Mucosa of descending colon (tissue), 3 donors: ENCODE results near the gene SUPT16H. TPM values are rescaled to one million over a fixed set of nuclear protein-coding genes. Genes with fewer than 3 reads are reported as not detected.
"Not testable (repeated sequence)": the region's sequence is repeated elsewhere in the genome, so short reads cannot be mapped to it uniquely, and the experiment has no call there.

Experiments used
- ATAC-seq: fragments of 200-7000 bp; cut with Tn5 transposase; one replicate; pipeline ENCODE4 v1.9.1; 2020; ENCODE audit warnings: mild to moderate bottlenecking, moderate library complexity
- DNase-seq, 3 donors: peaks; one replicate each; pipeline ENCODE4 v3.0.0-alpha.2; 2020
- H3K36me3 ChIP-seq: fragments of 200-600 bp; one replicate; pipeline ENCODE4 v1.8.0; 2021; ENCODE audit warnings: low read depth, mild to moderate bottlenecking
- H3K4me1 ChIP-seq: fragments of 200-600 bp; one replicate; pipeline ENCODE4 v1.8.0; 2021; ENCODE audit warnings: low read depth, mild to moderate bottlenecking
- H3K4me3 ChIP-seq: fragments of 200-600 bp; one replicate; pipeline ENCODE4 v1.8.0; 2021; ENCODE audit warnings: mild to moderate bottlenecking
- H3K9me3 ChIP-seq: fragments of 200-600 bp; one replicate; pipeline ENCODE4 v1.8.0; 2021; ENCODE audit warnings: mild to moderate bottlenecking
- intact Hi-C, 2 donors: fragments of 100-400 bp; cut with DNase I in 1 of 2; cut with micrococcal nuclease in 1 of 2; formaldehyde crosslinking; loops; one replicate each; pipeline versions ENCODE4 v1.11.0 to v1.11.1; 2022; cut with DNase I, micrococcal nuclease
- total RNA-seq, 3 donors: library from RNA; stranded (reverse); fragmentation: NEBNext Ultra II Directional in 2 of 3; extraction: Animal tissue kit (Norgen Biotek cat#: 25700) in 2 of 3; gene quantifications; one replicate each; pipeline versions ENCODE4 v1.2.1 to v1.2.4, GENCODE V29; 2021 to 2023
- TF ChIP-seq, protein P1 (sequence below): fragments of 200-600 bp; IDR thresholded peaks from one replicate; pipeline ENCODE4 v1.8.0; 2022; ENCODE audit warnings: antibody characterized with exemption, mild to moderate bottlenecking
- donor health status: DM: no; HTN: no; CAD: no; lungs with moderate emphysema.
- donor health status: DM: no; HTN: no; CAD: no.
- donor health status: DM: no; HTN: yes; CAD: no.

SUPT16H gene
- total RNA-seq, 3 donors from 2014 or later, result 36.5 to 63.3 (median 48.1) TPM

- H3K4me3 ChIP-seq, result no peak overlapping the region
- peaks cover 14% of the 10 kb centered on the region for H3K4me1 ChIP-seq
- no peaks in the 10 kb centered on the region for H3K9me3 ChIP-seq
- TF ChIP-seq, protein P1, sequence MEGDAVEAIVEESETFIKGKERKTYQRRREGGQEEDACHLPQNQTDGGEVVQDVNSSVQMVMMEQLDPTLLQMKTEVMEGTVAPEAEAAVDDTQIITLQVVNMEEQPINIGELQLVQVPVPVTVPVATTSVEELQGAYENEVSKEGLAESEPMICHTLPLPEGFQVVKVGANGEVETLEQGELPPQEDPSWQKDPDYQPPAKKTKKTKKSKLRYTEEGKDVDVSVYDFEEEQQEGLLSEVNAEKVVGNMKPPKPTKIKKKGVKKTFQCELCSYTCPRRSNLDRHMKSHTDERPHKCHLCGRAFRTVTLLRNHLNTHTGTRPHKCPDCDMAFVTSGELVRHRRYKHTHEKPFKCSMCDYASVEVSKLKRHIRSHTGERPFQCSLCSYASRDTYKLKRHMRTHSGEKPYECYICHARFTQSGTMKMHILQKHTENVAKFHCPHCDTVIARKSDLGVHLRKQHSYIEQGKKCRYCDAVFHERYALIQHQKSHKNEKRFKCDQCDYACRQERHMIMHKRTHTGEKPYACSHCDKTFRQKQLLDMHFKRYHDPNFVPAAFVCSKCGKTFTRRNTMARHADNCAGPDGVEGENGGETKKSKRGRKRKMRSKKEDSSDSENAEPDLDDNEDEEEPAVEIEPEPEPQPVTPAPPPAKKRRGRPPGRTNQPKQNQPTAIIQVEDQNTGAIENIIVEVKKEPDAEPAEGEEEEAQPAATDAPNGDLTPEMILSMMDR, result no peak
- H3K36me3 ChIP-seq, result no peaks in the 10 kb centered on the region
- DNase-seq, result no peak
- intact Hi-C loops, result no loop called here
- ATAC-seq, result no peak
Observed at GRCh38 chr14:21382095-21382494, 1.7 kb downstream of the SUPT16H start.

GRCh38 chr14:21379338-21379737 lies 4.5 kb downstream of the SUPT16H start:
- Histone ChIP-seq H3K9me3 (no peaks in the 10 kb centered on the region), H3K4me3 (no peak overlapping the region), H3K4me1 (peaks cover 14% of the 10 kb centered on the region), H3K36me3 (no peaks in the 10 kb centered on the region)
- TF ChIP-seq, protein P1, result no peak
- no peak for DNase-seq
- no peak for ATAC-seq
- intact Hi-C loops, result no loop called here

GRCh38 chr14:21373980-21374379 lies 9.8 kb downstream of the SUPT16H start:
- intact Hi-C loops, result no loop called here
- no peaks in the 10 kb centered on the region for H3K36me3 ChIP-seq
- H3K4me3 ChIP-seq, result no peak overlapping the region
- no peaks in the 10 kb centered on the region for H3K9me3 ChIP-seq
- ATAC-seq, result no peak
- DNase-seq, result no peak
- H3K4me1 ChIP-seq, result no peaks in the 10 kb centered on the region
- TF ChIP-seq, protein P1, result no peak

- H3K4me1 ChIP-seq, H3K9me3 ChIP-seq, intact Hi-C loops, DNase-seq, ATAC-seq, H3K4me3 ChIP-seq, H3K36me3 ChIP-seq: not testable (repeated sequence)
Observed at GRCh38 chr14:21372814-21373213, 11.0 kb downstream of the SUPT16H start.

DNA sequence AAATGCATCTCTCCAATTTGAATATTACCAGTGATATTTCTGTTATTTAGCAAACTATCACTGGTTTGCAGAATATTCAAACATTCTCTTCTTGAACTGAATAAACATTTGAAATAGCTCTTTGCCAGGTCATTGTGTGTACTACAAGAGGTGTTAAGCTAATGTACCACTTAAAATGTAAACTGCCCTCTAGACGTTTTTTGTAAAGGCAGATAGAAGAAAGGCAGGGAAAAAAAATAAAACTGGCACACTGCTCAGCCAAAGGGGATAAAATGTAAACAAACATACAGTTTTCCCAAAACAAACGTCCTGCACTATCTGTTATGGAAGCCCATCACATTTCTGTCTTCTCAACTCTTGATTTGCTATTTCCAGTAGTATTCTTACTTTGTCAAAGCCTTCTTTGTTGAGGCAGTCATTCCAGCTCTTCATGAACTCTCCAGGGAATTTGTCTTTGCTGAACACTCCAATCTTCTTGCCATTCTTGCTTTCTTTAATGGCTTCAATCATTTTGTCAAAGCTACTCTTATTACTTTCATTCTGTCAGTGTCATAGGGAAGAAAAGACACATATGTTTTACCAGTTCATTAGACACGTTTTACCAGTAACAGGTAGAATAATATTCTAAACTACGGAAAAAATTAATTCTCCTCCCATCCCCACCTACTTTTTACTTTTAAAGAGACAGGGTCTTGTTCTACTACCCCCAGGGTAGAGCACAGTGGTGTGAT lies 13.7 kb downstream of the SUPT16H start:
- Histone ChIP-seq H3K4me1 (no peaks in the 10 kb centered on the region), H3K9me3 (no peaks in the 10 kb centered on the region), H3K36me3 (peaks cover 10% of the 10 kb centered on the region), H3K4me3 (no peak overlapping the region)
- ATAC-seq, result no peak
- DNase-seq, result no peak
- intact Hi-C loops, result no loop called here
- TF ChIP-seq, protein P1, result no peak

DNA sequence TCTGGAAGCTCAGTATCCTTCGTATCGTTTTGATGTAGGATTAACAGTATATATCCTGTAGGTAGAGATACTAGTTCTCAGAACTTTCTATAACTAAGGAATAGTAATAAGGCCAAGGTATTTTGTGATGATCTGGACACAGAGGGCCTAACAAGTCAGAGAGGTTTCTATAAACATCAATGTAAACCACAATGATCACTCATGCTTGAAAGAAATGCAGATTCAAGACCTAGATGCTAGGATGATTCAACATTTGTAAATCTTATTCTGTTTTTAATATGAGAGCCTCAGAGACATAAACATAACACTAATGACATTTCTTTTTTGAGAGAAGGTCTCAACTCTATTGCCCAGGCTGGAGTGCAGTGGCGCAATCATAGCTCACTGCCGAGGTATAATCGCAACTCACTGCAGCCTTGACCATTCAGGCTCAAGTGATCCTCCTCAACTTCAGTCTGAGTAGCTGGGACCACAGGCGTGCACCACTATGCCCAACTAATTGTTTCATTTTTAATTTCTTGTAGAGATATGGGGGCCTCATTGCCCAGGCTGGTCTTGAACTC lies 16.2 kb downstream of the SUPT16H start:
- TF ChIP-seq, protein P1, result no peak
- no peaks in the 10 kb centered on the region for H3K4me1 ChIP-seq
- no peak overlapping the region for H3K4me3 ChIP-seq
- intact Hi-C loops, result no loop called here
- no peak for DNase-seq
- ATAC-seq, result no peak
- no peaks in the 10 kb centered on the region for H3K9me3 ChIP-seq
- peaks cover 18% of the 10 kb centered on the region for H3K36me3 ChIP-seq
